Astrocyte (in vitro differentiated cells and primary cell): Measurements from ENCODE around the gene TOP3B. TPM values are rescaled to one million over a fixed set of nuclear protein-coding genes. Genes with fewer than 3 reads are reported as not detected.

ENCODE experiments used
- DNase-seq: peaks from one replicate; pipeline ENCODE4 v3.0.0-alpha.2; 2010; ENCODE audit warnings: low read depth
- FAIRE-seq: peaks from 2 replicates; lab custom pipeline; 2011; peaks lifted over from hg19 to GRCh38; lab: Jason Lieb, UNC
- H2AFZ ChIP-seq: 2 replicates; pipeline ENCODE4 v1.6.0; 2012; ENCODE audit warnings: low read depth, low read length, inconsistent platforms
- H3K27ac ChIP-seq: 2 replicates; pipeline ENCODE4 v1.5.1; 2011; ENCODE audit warnings: low read depth, low read length, inconsistent platforms
- H3K27me3 ChIP-seq: 2 replicates; pipeline ENCODE4 v1.6.0; 2011; ENCODE audit warnings: low read length, inconsistent platforms; ENCODE audit not compliant: insufficient read depth
- H3K36me3 ChIP-seq: 2 replicates; pipeline ENCODE4 v1.5.1; 2011; ENCODE audit warnings: low read length, inconsistent platforms; ENCODE audit not compliant: insufficient read depth
- H3K4me1 ChIP-seq: 2 replicates; pipeline ENCODE4 v1.5.1; 2011; ENCODE audit warnings: low read length, inconsistent platforms; ENCODE audit not compliant: insufficient read depth
- H3K4me2 ChIP-seq: 2 replicates; pipeline ENCODE4 v1.6.0; 2012; ENCODE audit warnings: low read length, inconsistent platforms
- H3K4me3 ChIP-seq: 2 replicates; pipeline ENCODE4 v1.5.1; 2011; ENCODE audit warnings: low read depth, mild to moderate bottlenecking, low read length, inconsistent platforms; ENCODE audit not compliant: insufficient read depth
- H3K79me2 ChIP-seq: 2 replicates; pipeline ENCODE4 v1.6.0; 2012; ENCODE audit warnings: mild to moderate bottlenecking, low read length, inconsistent platforms; ENCODE audit not compliant: insufficient read depth
- H3K9ac ChIP-seq: 2 replicates; pipeline ENCODE4 v1.6.0; 2012; ENCODE audit warnings: mild to moderate bottlenecking, low read length, inconsistent platforms
- H3K9me3 ChIP-seq: 2 replicates; pipeline ENCODE4 v1.5.1; 2012; ENCODE audit warnings: low read depth, mild to moderate bottlenecking, low read length, inconsistent platforms; ENCODE audit not compliant: insufficient read depth
- H4K20me1 ChIP-seq: 2 replicates; pipeline ENCODE4 v1.6.0; 2012; ENCODE audit warnings: low read length, inconsistent platforms; ENCODE audit not compliant: insufficient read depth
- H3K27ac Mint-ChIP-seq: one replicate; pipeline ENCODE4 v1.8.0; 2021; ENCODE audit warnings: mild to moderate bottlenecking, mixed read lengths; ENCODE audit not compliant: unreplicated experiment
- H3K27me3 Mint-ChIP-seq: one replicate; pipeline ENCODE4 v1.8.0; 2021; ENCODE audit warnings: low read depth, mixed read lengths; ENCODE audit not compliant: unreplicated experiment
- H3K36me3 Mint-ChIP-seq: one replicate; pipeline ENCODE4 v1.8.0; 2021; ENCODE audit warnings: low read depth, mixed read lengths; ENCODE audit not compliant: unreplicated experiment
- H3K4me1 Mint-ChIP-seq: one replicate; pipeline ENCODE4 v1.8.0; 2021; ENCODE audit warnings: low read depth, mixed read lengths; ENCODE audit not compliant: unreplicated experiment
- H3K4me3 Mint-ChIP-seq: one replicate; pipeline ENCODE4 v1.8.0; 2021; ENCODE audit warnings: mild to moderate bottlenecking, moderate library complexity, mixed read lengths; ENCODE audit not compliant: unreplicated experiment
- H3K9me3 Mint-ChIP-seq: one replicate; pipeline ENCODE4 v1.8.0; 2021; ENCODE audit warnings: mild to moderate bottlenecking, mixed read lengths; ENCODE audit not compliant: unreplicated experiment
- EZH2 ChIP-seq: IDR thresholded peaks from 2 replicates; pipeline ENCODE4 v1.6.1; 2012; ENCODE audit warnings: mild to moderate bottlenecking, low read length, inconsistent platforms; ENCODE audit not compliant: insufficient read depth
- total RNA-seq: library from RNA; stranded (reverse); gene quantifications from 2 replicates; pipeline ENCODE4 v1.2.1, GENCODE V29; 2021
- TF ChIP-seq, protein P1 (sequence below): IDR thresholded peaks from 2 replicates; pipeline ENCODE4 v1.5.1; 2011; ENCODE audit warnings: low read depth, mild to moderate bottlenecking, inconsistent platforms, low read length, moderate library complexity; ENCODE audit not compliant: insufficient read depth

TOP3B gene
- total RNA-seq, 1 donor from 2014 or later: 37.3 TPM

GRCh38 chr22:21951931-21952465, 30.6 kb downstream of the TOP3B start:
- H3K27me3 Mint-ChIP-seq: no peaks in the 10 kb centered on the region
- DNase-seq: peak; percentile 42

GRCh38 chr22:21951062-21951461, 31.5 kb downstream of the TOP3B start:
- no peaks in the 10 kb centered on the region for H3K36me3 ChIP-seq
- TF ChIP-seq, protein P1, sequence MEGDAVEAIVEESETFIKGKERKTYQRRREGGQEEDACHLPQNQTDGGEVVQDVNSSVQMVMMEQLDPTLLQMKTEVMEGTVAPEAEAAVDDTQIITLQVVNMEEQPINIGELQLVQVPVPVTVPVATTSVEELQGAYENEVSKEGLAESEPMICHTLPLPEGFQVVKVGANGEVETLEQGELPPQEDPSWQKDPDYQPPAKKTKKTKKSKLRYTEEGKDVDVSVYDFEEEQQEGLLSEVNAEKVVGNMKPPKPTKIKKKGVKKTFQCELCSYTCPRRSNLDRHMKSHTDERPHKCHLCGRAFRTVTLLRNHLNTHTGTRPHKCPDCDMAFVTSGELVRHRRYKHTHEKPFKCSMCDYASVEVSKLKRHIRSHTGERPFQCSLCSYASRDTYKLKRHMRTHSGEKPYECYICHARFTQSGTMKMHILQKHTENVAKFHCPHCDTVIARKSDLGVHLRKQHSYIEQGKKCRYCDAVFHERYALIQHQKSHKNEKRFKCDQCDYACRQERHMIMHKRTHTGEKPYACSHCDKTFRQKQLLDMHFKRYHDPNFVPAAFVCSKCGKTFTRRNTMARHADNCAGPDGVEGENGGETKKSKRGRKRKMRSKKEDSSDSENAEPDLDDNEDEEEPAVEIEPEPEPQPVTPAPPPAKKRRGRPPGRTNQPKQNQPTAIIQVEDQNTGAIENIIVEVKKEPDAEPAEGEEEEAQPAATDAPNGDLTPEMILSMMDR: no peak
- no peak for TF ChIP-seq EZH2
- Mint-ChIP-seq H3K9me3 (no peaks in the 10 kb centered on the region), H3K4me3 (peak overlapping the region; percentile 88), H3K27ac (no peak overlapping the region), H3K36me3 (no peaks in the 10 kb centered on the region), H3K4me1 (peaks cover 25% of the 10 kb centered on the region), H3K27me3 (no peaks in the 10 kb centered on the region)
- H3K79me2 ChIP-seq: peaks cover 41% of the 10 kb centered on the region
- H3K4me1 ChIP-seq: peaks cover 21% of the 10 kb centered on the region
- H3K27ac ChIP-seq: no peak overlapping the region
- no peak overlapping the region for H2AFZ ChIP-seq
- no peak overlapping the region for H3K4me3 ChIP-seq
- H4K20me1 ChIP-seq: peaks cover 26% of the 10 kb centered on the region
- DNase-seq (no peak), FAIRE-seq (no peak)
- H3K9me3 ChIP-seq: no peaks in the 10 kb centered on the region
- no peaks in the 10 kb centered on the region for H3K27me3 ChIP-seq
- H3K4me2 ChIP-seq: no peak overlapping the region
- no peak overlapping the region for H3K9ac ChIP-seq

More at GRCh38 chr22:21951931-21952465, 30.6 kb downstream of the TOP3B start:
- no peaks in the 10 kb centered on the region for H3K9me3 ChIP-seq
- H3K79me2 ChIP-seq: peaks cover 32% of the 10 kb centered on the region
- peak overlapping the region; percentile 88 for H3K4me3 Mint-ChIP-seq
- no peaks in the 10 kb centered on the region for H3K9me3 Mint-ChIP-seq
- H3K36me3 Mint-ChIP-seq: no peaks in the 10 kb centered on the region
- H3K27ac ChIP-seq: no peak overlapping the region
- H3K4me2 ChIP-seq: peak overlapping the region; percentile 96
- H3K27me3 ChIP-seq: no peaks in the 10 kb centered on the region
- H3K27ac Mint-ChIP-seq: no peak overlapping the region
- peaks cover 26% of the 10 kb centered on the region for H4K20me1 ChIP-seq
- no peaks in the 10 kb centered on the region for H3K36me3 ChIP-seq
- H3K4me1 ChIP-seq: peaks cover 18% of the 10 kb centered on the region
- FAIRE-seq: no peak
- TF ChIP-seq EZH2: no peak
- TF ChIP-seq, protein P1: no peak
- H3K9ac ChIP-seq: peak overlapping the region; percentile 80
- H2AFZ ChIP-seq: peak overlapping the region; percentile 52
- peak overlapping the region; percentile 65 for H3K4me3 ChIP-seq
- H3K4me1 Mint-ChIP-seq: peaks cover 24% of the 10 kb centered on the region

- Histone ChIP-seq H2AFZ (no peak overlapping the region), H4K20me1 (peaks cover 26% of the 10 kb centered on the region), H3K79me2 (peaks cover 50% of the 10 kb centered on the region), H3K4me2 (no peak overlapping the region), H3K27me3 (no peaks in the 10 kb centered on the region), H3K27ac (no peak overlapping the region), H3K4me1 (peaks cover 21% of the 10 kb centered on the region), H3K9ac (no peak overlapping the region), H3K36me3 (peaks cover 4% of the 10 kb centered on the region), H3K9me3 (no peaks in the 10 kb centered on the region), H3K4me3 (no peak overlapping the region)
- Mint-ChIP-seq H3K27me3 (no peaks in the 10 kb centered on the region), H3K27ac (peak overlapping the region; percentile 18), H3K36me3 (peaks cover 3% of the 10 kb centered on the region), H3K9me3 (no peaks in the 10 kb centered on the region), H3K4me1 (peaks cover 25% of the 10 kb centered on the region), H3K4me3 (no peak overlapping the region)
- DNase-seq (no peak), FAIRE-seq (no peak)
- TF ChIP-seq, protein P1: no peak
- TF ChIP-seq EZH2: no peak
Observed at GRCh38 chr22:21949948-21950347, 32.6 kb downstream of the TOP3B start.
